ENCODE data around the gene FERMT3. TPM values are rescaled to one million over a fixed set of nuclear protein-coding genes. Genes with fewer than 3 reads are reported as not detected.
"Not testable (repeated sequence)": the region's sequence is repeated elsewhere in the genome, so short reads cannot be mapped to it uniquely, and the experiment has no call there.

The FERMT3 gene
- total RNA-seq, 1 donor from 2014 or later, result 1.4 TPM

DNA sequence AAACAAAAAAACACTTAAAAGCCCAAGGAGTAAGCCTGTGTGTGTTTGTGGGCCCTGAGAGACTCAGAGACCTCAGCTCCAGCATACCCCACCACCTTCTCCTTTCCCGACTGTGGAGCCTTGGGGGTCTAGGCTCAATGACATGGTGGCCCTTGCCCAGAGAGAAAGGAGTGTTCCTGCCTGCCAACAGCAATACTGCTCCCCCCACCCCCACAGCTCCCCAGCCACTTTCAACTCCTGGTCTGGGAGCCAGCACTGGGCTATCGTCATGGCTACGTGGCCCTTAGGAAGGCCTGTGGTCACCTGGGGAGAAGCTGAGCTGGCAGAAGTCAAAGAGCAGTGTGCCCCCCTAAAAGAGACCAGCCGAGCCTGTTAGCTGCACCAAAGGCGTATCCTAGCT is 37.6 kb downstream of the FERMT3 start:
- TF ChIP-seq, protein P1, sequence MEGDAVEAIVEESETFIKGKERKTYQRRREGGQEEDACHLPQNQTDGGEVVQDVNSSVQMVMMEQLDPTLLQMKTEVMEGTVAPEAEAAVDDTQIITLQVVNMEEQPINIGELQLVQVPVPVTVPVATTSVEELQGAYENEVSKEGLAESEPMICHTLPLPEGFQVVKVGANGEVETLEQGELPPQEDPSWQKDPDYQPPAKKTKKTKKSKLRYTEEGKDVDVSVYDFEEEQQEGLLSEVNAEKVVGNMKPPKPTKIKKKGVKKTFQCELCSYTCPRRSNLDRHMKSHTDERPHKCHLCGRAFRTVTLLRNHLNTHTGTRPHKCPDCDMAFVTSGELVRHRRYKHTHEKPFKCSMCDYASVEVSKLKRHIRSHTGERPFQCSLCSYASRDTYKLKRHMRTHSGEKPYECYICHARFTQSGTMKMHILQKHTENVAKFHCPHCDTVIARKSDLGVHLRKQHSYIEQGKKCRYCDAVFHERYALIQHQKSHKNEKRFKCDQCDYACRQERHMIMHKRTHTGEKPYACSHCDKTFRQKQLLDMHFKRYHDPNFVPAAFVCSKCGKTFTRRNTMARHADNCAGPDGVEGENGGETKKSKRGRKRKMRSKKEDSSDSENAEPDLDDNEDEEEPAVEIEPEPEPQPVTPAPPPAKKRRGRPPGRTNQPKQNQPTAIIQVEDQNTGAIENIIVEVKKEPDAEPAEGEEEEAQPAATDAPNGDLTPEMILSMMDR (IDR thresholded peaks at IDR 0.05), result no peak
- Mint-ChIP-seq H3K36me3 (ENCODE audit: unreplicated experiment) (peaks cover 12% of the 10 kb centered on the region), H3K9me3 (ENCODE audit: unreplicated experiment) (no peaks in the 10 kb centered on the region), H3K4me3 (ENCODE audit: unreplicated experiment) (peak overlapping the region; percentile 22), H3K4me1 (ENCODE audit: unreplicated experiment) (peaks cover 40% of the 10 kb centered on the region), H3K27me3 (ENCODE audit: unreplicated experiment) (no peaks in the 10 kb centered on the region), H3K27ac (ENCODE audit: unreplicated experiment) (peak overlapping the region; percentile 47)
- no peak for DNase-seq (ENCODE audit: extremely low spot score, unreplicated experiment)

DNA sequence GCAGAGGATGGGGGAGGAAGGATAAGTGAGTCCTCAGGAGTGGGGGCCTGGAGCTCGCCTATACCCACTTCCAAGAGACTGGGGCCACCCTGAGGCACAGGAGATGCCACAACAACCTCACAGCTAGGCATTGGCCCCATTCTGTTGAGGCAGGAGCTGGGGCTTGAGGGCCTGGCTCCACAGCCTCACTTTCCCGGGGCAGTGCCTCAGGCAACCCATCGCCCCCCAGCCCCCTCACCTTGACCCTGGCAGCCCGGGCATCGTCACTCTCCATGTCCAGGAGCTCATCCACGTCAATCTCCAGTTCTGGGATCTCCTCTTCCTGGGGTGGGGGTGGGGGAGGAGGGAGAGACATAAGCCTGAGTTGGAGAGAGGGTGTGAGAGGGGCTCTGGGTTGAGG is 38.4 kb downstream of the FERMT3 start:
- Mint-ChIP-seq H3K36me3 (ENCODE audit: unreplicated experiment) (peaks cover 12% of the 10 kb centered on the region), H3K27ac (ENCODE audit: unreplicated experiment) (peak overlapping the region; percentile 93), H3K4me3 (ENCODE audit: unreplicated experiment) (peak overlapping the region; percentile 90), H3K4me1 (ENCODE audit: unreplicated experiment) (peaks cover 39% of the 10 kb centered on the region), H3K9me3 (ENCODE audit: unreplicated experiment) (no peaks in the 10 kb centered on the region), H3K27me3 (ENCODE audit: unreplicated experiment) (no peaks in the 10 kb centered on the region)
- TF ChIP-seq, protein P1 (IDR thresholded peaks at IDR 0.05), result no peak
- DNase-seq (ENCODE audit: extremely low spot score, unreplicated experiment), result no peak

DNA sequence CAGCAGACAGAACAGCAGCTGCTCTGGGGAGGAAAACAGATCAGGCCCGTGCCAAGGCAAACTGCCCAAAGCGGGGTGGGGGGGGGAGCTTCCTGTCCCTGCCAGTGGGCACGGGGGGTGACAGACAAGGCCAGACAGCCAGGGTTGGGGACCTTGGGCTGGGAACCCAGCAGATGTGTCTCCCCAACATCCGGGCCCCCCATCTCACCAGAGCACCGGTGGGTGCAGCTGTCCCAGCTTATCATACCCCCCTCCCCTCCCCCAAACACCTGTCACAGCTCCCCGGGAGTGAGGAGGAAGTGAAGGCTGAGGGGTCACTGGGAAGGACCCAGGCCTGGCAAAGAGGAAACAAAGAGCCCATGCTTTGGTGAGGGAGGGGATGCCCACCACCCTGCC is 38.9 kb downstream of the FERMT3 start:
- no peak for DNase-seq (ENCODE audit: extremely low spot score, unreplicated experiment)
- Mint-ChIP-seq H3K4me3 (ENCODE audit: unreplicated experiment) (peak overlapping the region; percentile 90), H3K4me1 (ENCODE audit: unreplicated experiment) (peaks cover 35% of the 10 kb centered on the region), H3K27me3 (ENCODE audit: unreplicated experiment) (no peaks in the 10 kb centered on the region), H3K9me3 (ENCODE audit: unreplicated experiment) (no peaks in the 10 kb centered on the region), H3K36me3 (ENCODE audit: unreplicated experiment) (peaks cover 12% of the 10 kb centered on the region), H3K27ac (ENCODE audit: unreplicated experiment) (peak overlapping the region; percentile 93)
- TF ChIP-seq, protein P1 (IDR thresholded peaks at IDR 0.05), result no peak

DNA sequence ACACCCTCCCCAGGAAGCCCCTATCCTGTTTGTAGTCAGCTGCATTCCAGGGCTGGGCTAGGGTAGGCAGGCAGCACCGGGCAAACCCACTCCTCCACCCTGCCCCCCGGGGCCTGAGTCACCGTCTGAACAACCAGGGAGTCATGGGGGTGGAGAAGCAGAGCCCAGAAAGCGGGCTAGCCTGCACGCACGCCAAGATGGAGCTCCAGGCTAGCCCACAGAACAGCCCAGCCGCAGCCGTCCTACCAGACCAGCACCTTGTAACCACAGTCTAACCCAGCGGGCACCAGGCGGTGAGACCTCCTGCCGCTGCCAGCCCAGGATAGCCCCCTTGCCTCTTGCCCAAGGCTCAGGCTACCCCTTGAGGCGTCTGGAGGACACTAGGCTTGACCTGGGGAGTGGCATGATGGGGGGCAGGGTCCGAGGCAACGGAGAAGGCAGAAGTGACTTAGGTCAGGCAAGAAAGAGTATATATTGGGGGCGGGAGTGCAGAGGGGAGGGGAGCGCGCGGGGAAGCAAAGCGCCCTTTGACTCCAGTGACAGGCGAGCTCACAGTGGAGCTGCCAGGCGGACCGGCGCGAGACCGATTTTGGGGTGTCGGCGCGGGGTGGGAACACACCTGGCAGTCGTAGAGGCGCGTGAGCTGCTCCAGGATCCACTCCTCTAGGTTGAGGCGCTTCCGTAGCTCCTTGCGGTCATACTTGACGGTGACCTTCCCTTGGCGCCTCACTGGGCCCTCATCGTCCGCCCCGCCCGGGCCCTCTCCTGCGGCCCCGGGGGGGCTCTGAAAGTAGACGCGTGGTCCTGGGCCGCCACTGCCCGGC is 39.5 kb downstream of the FERMT3 start:
- peak overlapping the region; percentile 90 for H3K4me3 Mint-ChIP-seq (ENCODE audit: unreplicated experiment)
- no peaks in the 10 kb centered on the region for H3K27me3 Mint-ChIP-seq (ENCODE audit: unreplicated experiment)
- no peaks in the 10 kb centered on the region for H3K9me3 Mint-ChIP-seq (ENCODE audit: unreplicated experiment)
- peak overlapping the region; percentile 93 for H3K27ac Mint-ChIP-seq (ENCODE audit: unreplicated experiment)
- H3K4me1 Mint-ChIP-seq (ENCODE audit: unreplicated experiment), result peaks cover 35% of the 10 kb centered on the region
- H3K36me3 Mint-ChIP-seq (ENCODE audit: unreplicated experiment), result peaks cover 12% of the 10 kb centered on the region
- TF ChIP-seq, protein P1 (IDR thresholded peaks at IDR 0.05), result no peak
- DNase-seq (ENCODE audit: extremely low spot score, unreplicated experiment), result peak; percentile 95

DNA sequence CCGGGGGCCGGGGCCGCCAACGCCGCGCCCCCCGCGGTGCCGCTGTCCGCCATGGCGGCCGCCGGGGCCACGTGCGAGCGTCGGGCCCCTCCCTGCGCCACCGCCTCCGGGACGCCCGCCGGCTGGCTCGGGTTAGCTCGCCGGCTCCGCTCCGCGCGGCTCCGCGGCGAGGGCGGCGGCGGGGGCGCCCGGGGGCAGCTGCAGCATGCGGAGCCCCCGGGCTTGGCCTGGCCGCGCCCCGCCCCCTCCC is 40.0 kb downstream of the FERMT3 start:
- peaks cover 34% of the 10 kb centered on the region for H3K4me1 Mint-ChIP-seq (ENCODE audit: unreplicated experiment)
- not testable (repeated sequence) for H3K9me3 Mint-ChIP-seq (ENCODE audit: unreplicated experiment); DNase-seq (ENCODE audit: extremely low spot score, unreplicated experiment); H3K27me3 Mint-ChIP-seq (ENCODE audit: unreplicated experiment); H3K27ac Mint-ChIP-seq (ENCODE audit: unreplicated experiment)
- peaks cover 12% of the 10 kb centered on the region for H3K36me3 Mint-ChIP-seq (ENCODE audit: unreplicated experiment)
- peak overlapping the region; percentile 82 for H3K4me3 Mint-ChIP-seq (ENCODE audit: unreplicated experiment)

Data from osteocyte (in vitro differentiated cells).